Suprapubic skin (tissue), 4 donors: ENCODE results near the gene ARHGAP32. TPM values are rescaled to one million over a fixed set of nuclear protein-coding genes. Genes with fewer than 3 reads are reported as not detected.

Experiments
- DNase-seq, 2 donors: peaks; one replicate each; pipeline ENCODE4 v3.0.0-alpha.2; 2019; ENCODE audit warnings: low spot score in 2 of 2
- H3K27ac ChIP-seq: fragments of 200-600 bp; sonication (generic); one replicate; pipeline ENCODE4 v1.5.1; 2019
- H3K27me3 ChIP-seq: fragments of 200-600 bp; sonication (generic); one replicate; pipeline ENCODE4 v1.5.1; 2019
- H3K36me3 ChIP-seq: fragments of 200-600 bp; sonication (generic); one replicate; pipeline ENCODE4 v1.5.1; 2019
- H3K4me1 ChIP-seq: fragments of 200-600 bp; sonication (generic); one replicate; pipeline ENCODE4 v1.5.1; 2019
- H3K4me3 ChIP-seq: fragments of 200-600 bp; sonication (generic); one replicate; pipeline ENCODE4 v1.5.1; 2019; ENCODE audit warnings: mild to moderate bottlenecking
- H3K9me3 ChIP-seq: fragments of 200-600 bp; sonication (generic); one replicate; pipeline ENCODE4 v1.5.1; 2019
- CTCF ChIP-seq, 2 donors: fragments of 200-600 bp in 1 of 2; fragments of 450-650 bp in 1 of 2; sonication (generic) in 1 of 2; IDR thresholded peaks; one replicate each; pipeline ENCODE4 v1.5.1; 2016 to 2019; ENCODE audit warnings: antibody characterized with exemption in 2 of 2, mild to moderate bottlenecking in 1 of 2, moderate library complexity in 1 of 2
- EP300 ChIP-seq: sonication (generic); formaldehyde crosslinking; IDR thresholded peaks from one replicate; pipeline ENCODE4 v1.6.1; 2017; ENCODE audit warnings: antibody characterized with exemption
- POLR2A ChIP-seq, 2 donors: fragments of 450-650 bp; IDR thresholded peaks; one replicate each; pipeline ENCODE4 v1.6.1; 2017; ENCODE audit warnings: antibody characterized with exemption in 2 of 2, mild to moderate bottlenecking in 2 of 2, moderate library complexity in 2 of 2
- POLR2AphosphoS5 ChIP-seq, 3 donors: sonication (generic); formaldehyde crosslinking; IDR thresholded peaks; one replicate each; pipeline ENCODE4 v1.6.1; 2017; ENCODE audit warnings: antibody characterized with exemption in 3 of 3
- WGBS: methylation state at CpG from one replicate; pipeline ENCODE4 v1.1.5; 2018; 5-methylcytosine and 5-hydroxymethylcytosine counted together
- total RNA-seq, 4 donors: library from RNA; depleted of rRNA; stranded (reverse); fragments of >200 nt; gene quantifications; one replicate each; pipeline ENCODE4 v1.1.0, GENCODE V29; 2016

ARHGAP32 gene
- total RNA-seq, 4 donors from 2014 or later, result 49.5 to 93.4 (median 62.1) TPM

GRCh38 chr11:129056916-129057315 is 135.2 kb downstream of the ARHGAP32 start:
- Histone ChIP-seq H3K4me3 (no peak overlapping the region), H3K36me3 (no peaks in the 10 kb centered on the region), H3K4me1 (no peaks in the 10 kb centered on the region), H3K27ac (no peak overlapping the region), H3K27me3 (no peaks in the 10 kb centered on the region), H3K9me3 (no peaks in the 10 kb centered on the region)
- 85% methylated on average over 10 of the region's 11 CpGs for WGBS
- DNase-seq, result no peak
- TF ChIP-seq CTCF (IDR thresholded peaks at IDR 0.05) (no peak), EP300 (no peak), POLR2AphosphoS5 (IDR thresholded peaks at IDR 0.05) (no peak), POLR2A (IDR thresholded peaks at IDR 0.05) (no peak)

GRCh38 chr11:129055196-129055595 is 136.9 kb downstream of the ARHGAP32 start:
- Histone ChIP-seq H3K4me1 (no peaks in the 10 kb centered on the region), H3K9me3 (no peaks in the 10 kb centered on the region), H3K27me3 (no peaks in the 10 kb centered on the region), H3K27ac (no peak overlapping the region), H3K4me3 (no peak overlapping the region), H3K36me3 (no peaks in the 10 kb centered on the region)
- no peak for TF ChIP-seq POLR2A (IDR thresholded peaks at IDR 0.05)
- no peak for TF ChIP-seq EP300
- no peak for TF ChIP-seq CTCF (IDR thresholded peaks at IDR 0.05)
- no peak for TF ChIP-seq POLR2AphosphoS5 (IDR thresholded peaks at IDR 0.05)
- DNase-seq, result no peak

- TF ChIP-seq CTCF (IDR thresholded peaks at IDR 0.05) (no peak), EP300 (no peak), POLR2A (IDR thresholded peaks at IDR 0.05) (no peak), POLR2AphosphoS5 (IDR thresholded peaks at IDR 0.05) (no peak)
- H3K36me3 ChIP-seq, result no peaks in the 10 kb centered on the region
- H3K4me1 ChIP-seq, result no peaks in the 10 kb centered on the region
- no peak overlapping the region for H3K4me3 ChIP-seq
- H3K27me3 ChIP-seq, result no peaks in the 10 kb centered on the region
- no peak overlapping the region for H3K27ac ChIP-seq
- no peaks in the 10 kb centered on the region for H3K9me3 ChIP-seq
- WGBS, result 57% methylated on average over 4 of the region's 4 CpGs
- DNase-seq, result no peak
Observed at GRCh38 chr11:129048911-129049310, 143.2 kb downstream of the ARHGAP32 start.

- TF ChIP-seq CTCF (IDR thresholded peaks at IDR 0.05) (no peak), EP300 (no peak), POLR2A (IDR thresholded peaks at IDR 0.05) (no peak), POLR2AphosphoS5 (IDR thresholded peaks at IDR 0.05) (no peak)
- H3K27me3 ChIP-seq, result no peaks in the 10 kb centered on the region
- H3K27ac ChIP-seq, result no peak overlapping the region
- H3K4me3 ChIP-seq, result no peak overlapping the region
- WGBS, result 97% methylated on average over 5 of the region's 5 CpGs
- no peaks in the 10 kb centered on the region for H3K9me3 ChIP-seq
- no peaks in the 10 kb centered on the region for H3K36me3 ChIP-seq
- H3K4me1 ChIP-seq, result peaks cover 13% of the 10 kb centered on the region
- DNase-seq, result no peak
Observed at GRCh38 chr11:129045150-129045549, 147.0 kb downstream of the ARHGAP32 start.

GRCh38 chr11:129042503-129042902 is 149.6 kb downstream of the ARHGAP32 start:
- H3K27ac ChIP-seq, result no peak overlapping the region
- H3K4me1 ChIP-seq, result peaks cover 13% of the 10 kb centered on the region
- no peak for DNase-seq
- H3K36me3 ChIP-seq, result no peaks in the 10 kb centered on the region
- H3K27me3 ChIP-seq, result no peaks in the 10 kb centered on the region
- WGBS, result 88% methylated on average over 4 of the region's 4 CpGs
- no peak overlapping the region for H3K4me3 ChIP-seq
- TF ChIP-seq EP300 (no peak), CTCF (IDR thresholded peaks at IDR 0.05) (no peak), POLR2AphosphoS5 (IDR thresholded peaks at IDR 0.05) (no peak), POLR2A (IDR thresholded peaks at IDR 0.05) (no peak)
- no peaks in the 10 kb centered on the region for H3K9me3 ChIP-seq
